ENCODE data around the gene PCDH9. TPM values are rescaled to one million over a fixed set of nuclear protein-coding genes. Genes with fewer than 3 reads are reported as not detected.

Gene PCDH9
- total RNA-seq, 2 donors from 2014 or later: 0.20 to 0.50 TPM

DNA sequence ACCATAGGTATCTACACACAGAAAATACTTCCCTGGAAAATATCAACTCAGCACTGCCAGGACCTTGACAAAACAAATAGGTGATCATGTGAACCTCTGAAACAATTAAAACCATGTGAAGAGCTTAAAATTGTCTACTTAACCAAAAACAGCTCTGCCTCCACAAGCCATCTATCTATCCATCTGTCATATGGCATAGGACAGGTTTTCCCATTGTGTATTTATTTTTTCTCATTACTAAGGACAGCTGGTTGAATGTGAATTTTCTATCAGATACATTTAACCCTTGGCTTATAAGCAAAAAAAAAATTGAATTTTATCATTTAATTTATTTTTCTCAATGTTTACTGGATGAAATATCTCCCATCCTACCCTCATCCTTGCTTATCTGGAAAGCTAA is 279.5 kb downstream of the PCDH9 start:
- H3K27ac Mint-ChIP-seq: no peak overlapping the region
- peaks cover 5% of the 10 kb centered on the region for H3K9me3 Mint-ChIP-seq
- no peak for ATAC-seq
- H3K4me1 Mint-ChIP-seq (ENCODE audit: low read depth in 2 of 2): no peaks in the 10 kb centered on the region
- DNase-seq (ENCODE audit: low spot score): no peak
- H3K36me3 Mint-ChIP-seq: no peaks in the 10 kb centered on the region
- H3K27me3 Mint-ChIP-seq: no peaks in the 10 kb centered on the region
- no peak overlapping the region for H3K4me3 Mint-ChIP-seq

DNA sequence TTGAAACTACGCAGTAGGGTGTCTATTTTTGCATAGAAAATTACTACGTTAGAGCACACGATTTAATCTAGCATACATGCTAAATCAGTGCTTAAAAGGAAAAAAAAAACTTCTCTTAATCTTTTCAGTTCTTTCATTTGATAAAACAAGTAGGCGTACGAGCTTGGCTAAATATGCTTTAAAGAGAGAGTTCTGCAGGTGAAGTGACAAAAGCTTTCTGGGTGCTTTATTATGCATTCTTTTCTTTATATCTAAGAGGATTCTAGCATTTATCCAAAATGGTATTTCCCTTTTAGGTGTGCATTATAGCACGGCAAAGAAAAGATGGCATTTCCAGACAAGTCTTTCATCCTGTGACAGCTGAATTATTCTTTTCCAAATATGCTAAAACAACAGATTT is 281.2 kb downstream of the PCDH9 start:
- Mint-ChIP-seq H3K9me3 (peaks cover 9% of the 10 kb centered on the region), H3K4me1 (ENCODE audit: low read depth in 2 of 2) (no peaks in the 10 kb centered on the region), H3K27me3 (no peaks in the 10 kb centered on the region), H3K27ac (no peak overlapping the region), H3K4me3 (no peak overlapping the region), H3K36me3 (no peaks in the 10 kb centered on the region)
- ATAC-seq (no peak), DNase-seq (ENCODE audit: low spot score) (no peak)

DNA sequence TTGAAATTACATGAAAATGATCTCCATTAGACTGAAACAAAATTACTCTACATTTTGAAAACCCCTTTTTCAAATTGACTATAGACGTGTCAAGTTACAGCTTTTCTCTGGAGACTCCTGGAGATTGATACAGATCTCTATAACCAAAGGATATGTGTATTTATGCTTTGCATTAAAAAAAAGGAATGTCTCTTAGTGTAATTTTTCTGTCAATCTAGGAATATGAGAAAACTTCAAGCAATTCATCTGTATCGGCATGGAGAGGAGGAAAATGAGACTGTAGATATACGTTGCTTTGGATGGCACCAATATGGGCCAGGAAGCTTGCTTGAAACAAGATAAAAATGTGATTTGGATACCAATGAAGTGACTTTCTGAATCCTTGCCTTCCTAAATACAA is 286.6 kb downstream of the PCDH9 start:
- Mint-ChIP-seq H3K27me3 (no peaks in the 10 kb centered on the region), H3K36me3 (no peaks in the 10 kb centered on the region), H3K4me3 (no peak overlapping the region), H3K4me1 (ENCODE audit: low read depth in 2 of 2) (no peaks in the 10 kb centered on the region), H3K27ac (no peak overlapping the region), H3K9me3 (peaks cover 9% of the 10 kb centered on the region)
- DNase-seq (ENCODE audit: low spot score) (no peak), ATAC-seq (no peak)

DNA sequence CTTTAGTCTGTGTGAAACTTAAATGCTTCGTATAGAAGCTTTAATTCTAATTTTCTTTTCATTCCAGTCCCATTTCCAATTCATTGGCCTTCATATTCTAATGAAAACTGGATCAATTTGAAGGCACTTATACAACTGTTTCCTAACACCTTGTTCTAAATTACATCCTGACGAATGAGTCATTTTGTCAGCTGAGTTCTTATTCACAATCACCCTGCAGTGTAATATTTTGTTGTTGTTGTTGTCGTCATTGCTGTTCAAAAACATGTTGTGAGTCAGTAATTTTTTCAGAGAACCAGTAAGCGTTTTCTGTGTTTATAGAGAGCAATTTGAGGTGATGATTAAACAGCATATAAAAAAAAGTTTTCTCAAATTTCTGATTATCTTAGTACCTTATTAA is 290.0 kb downstream of the PCDH9 start:
- Mint-ChIP-seq H3K27ac (no peak overlapping the region), H3K4me1 (ENCODE audit: low read depth in 2 of 2) (no peaks in the 10 kb centered on the region), H3K27me3 (no peaks in the 10 kb centered on the region), H3K9me3 (peaks cover 10% of the 10 kb centered on the region), H3K4me3 (no peak overlapping the region), H3K36me3 (no peaks in the 10 kb centered on the region)
- no peak for ATAC-seq
- no peak for DNase-seq (ENCODE audit: low spot score)

DNA sequence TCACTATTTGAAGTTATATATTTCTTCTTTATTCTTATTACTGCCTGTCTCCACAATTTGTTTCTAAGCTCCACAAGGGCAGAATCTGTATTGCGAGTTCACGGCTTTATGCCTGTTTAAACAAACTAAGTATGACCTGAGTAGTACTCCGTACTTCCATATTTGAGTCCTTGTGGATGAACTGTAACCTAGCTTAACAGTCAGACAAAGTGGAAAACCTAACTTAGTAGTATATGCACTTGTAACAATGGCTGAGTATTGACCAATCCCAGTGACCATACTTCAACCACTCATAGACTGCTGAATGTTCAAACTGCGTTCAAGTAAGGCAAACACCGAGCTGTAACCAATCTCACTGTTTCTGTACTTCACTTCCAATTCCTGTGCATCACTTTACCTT is 292.7 kb downstream of the PCDH9 start:
- no peak for ATAC-seq

DNA sequence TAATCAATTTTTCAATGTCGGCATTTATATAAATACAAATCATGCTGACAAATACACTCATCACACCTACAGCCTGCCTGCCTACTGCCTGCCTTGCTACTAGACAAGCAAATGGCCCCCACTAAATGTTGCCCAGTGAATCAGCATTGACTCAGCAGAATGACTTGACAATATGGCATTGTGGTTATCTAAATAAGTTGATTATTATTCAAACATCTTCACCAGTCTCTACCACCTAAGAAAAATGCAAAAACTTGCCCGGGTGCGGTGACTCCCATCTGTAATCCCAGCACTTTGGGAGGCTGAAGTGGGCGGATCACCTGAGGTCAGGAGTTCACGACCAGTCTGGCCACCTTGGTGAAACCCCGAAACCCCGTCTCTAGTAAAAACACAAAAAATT is 296.1 kb downstream of the PCDH9 start:
- H3K27ac Mint-ChIP-seq: no peak overlapping the region
- H3K36me3 Mint-ChIP-seq: no peaks in the 10 kb centered on the region
- DNase-seq (ENCODE audit: low spot score) (no peak), ATAC-seq (no peak)
- no peaks in the 10 kb centered on the region for H3K4me1 Mint-ChIP-seq (ENCODE audit: low read depth in 2 of 2)
- peaks cover 5% of the 10 kb centered on the region for H3K9me3 Mint-ChIP-seq
- no peaks in the 10 kb centered on the region for H3K27me3 Mint-ChIP-seq
- H3K4me3 Mint-ChIP-seq: no peak overlapping the region

More for the DNA sequence above, 292.7 kb downstream of the PCDH9 start:
- Mint-ChIP-seq H3K27me3 (no peaks in the 10 kb centered on the region), H3K4me3 (no peak overlapping the region), H3K4me1 (ENCODE audit: low read depth in 2 of 2) (no peaks in the 10 kb centered on the region), H3K36me3 (no peaks in the 10 kb centered on the region), H3K27ac (no peak overlapping the region), H3K9me3 (peaks cover 5% of the 10 kb centered on the region)
- DNase-seq (ENCODE audit: low spot score): no peak

DNA sequence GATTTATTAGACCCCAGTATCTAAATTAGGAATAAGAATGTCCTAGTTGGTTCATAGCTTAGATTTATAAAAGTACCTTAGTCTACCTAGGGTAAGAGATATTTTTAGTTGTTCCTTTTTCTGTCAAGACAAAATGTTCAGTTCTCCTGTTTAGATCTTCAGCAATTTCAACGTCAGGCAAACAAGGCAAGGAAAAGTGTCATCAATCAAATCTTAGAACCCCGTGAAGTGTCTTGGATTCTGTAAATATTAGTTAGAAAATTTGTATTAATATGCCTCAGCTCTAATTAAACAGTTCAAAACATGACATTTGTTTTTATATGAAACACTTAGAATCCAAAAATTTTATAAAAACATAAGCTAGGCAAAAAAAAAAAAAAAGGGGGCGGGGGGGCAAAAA is 296.6 kb downstream of the PCDH9 start:
- Mint-ChIP-seq H3K27me3 (no peaks in the 10 kb centered on the region), H3K36me3 (no peaks in the 10 kb centered on the region), H3K9me3 (peaks cover 5% of the 10 kb centered on the region), H3K4me1 (ENCODE audit: low read depth in 2 of 2) (no peaks in the 10 kb centered on the region), H3K27ac (no peak overlapping the region), H3K4me3 (no peak overlapping the region)
- DNase-seq (ENCODE audit: low spot score) (no peak), ATAC-seq (no peak)

DNA sequence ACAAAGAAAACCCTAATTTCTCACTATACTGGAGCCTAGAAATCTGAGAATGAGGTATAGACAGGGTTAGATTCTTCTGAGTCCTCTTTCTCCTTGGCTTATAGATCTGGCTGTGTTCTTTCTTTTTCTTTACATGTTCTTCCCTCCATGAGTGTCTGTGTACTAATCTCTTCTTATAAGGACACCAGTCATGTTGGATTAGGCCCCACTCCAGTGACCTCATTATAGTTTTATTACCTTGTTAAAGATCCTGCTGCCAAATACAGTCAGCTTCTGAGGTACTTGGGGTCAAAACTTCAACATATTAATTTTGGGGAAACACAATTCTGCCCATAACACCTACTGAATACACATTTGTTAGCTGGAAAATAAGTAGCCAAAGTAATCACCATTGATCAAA is 302.6 kb downstream of the PCDH9 start:
- H3K27me3 Mint-ChIP-seq: no peaks in the 10 kb centered on the region
- no peaks in the 10 kb centered on the region for H3K9me3 Mint-ChIP-seq
- no peaks in the 10 kb centered on the region for H3K36me3 Mint-ChIP-seq
- H3K4me1 Mint-ChIP-seq (ENCODE audit: low read depth in 2 of 2): no peaks in the 10 kb centered on the region
- H3K27ac Mint-ChIP-seq: no peak overlapping the region
- ATAC-seq (no peak), DNase-seq (ENCODE audit: low spot score) (no peak)
- no peak overlapping the region for H3K4me3 Mint-ChIP-seq

DNA sequence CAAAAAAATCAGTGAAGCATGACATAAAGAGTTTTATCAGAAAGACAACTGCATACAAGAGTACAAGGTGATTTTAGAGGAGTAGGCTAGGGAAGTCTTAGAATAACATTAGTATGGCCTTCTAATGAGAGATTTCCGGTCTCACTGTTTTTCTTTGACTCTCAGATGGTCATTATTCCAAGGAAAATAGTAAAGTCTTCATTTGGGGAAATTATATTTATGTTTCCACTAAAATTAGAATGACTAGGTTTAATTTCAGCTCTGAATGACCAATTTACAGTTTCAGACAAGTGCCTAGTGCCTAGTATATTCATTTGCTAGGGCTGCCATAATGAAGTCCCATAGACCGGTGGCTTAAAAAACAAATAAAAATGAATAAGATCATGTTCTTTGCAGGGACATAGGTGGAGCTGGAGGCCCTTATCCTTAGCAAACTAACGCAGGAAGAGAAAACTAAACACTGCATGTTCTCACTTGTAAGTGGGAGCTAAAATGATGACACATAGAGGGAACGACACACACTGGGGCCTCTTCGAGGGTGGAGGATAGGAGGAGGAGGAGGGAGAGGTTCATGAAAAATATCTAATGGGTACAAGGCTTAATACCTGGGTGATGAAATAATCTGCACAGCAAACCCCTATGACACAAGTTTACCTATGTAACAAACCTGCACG is 303.1 kb downstream of the PCDH9 start:
- no peaks in the 10 kb centered on the region for H3K27me3 Mint-ChIP-seq
- ATAC-seq: no peak
- no peak overlapping the region for H3K27ac Mint-ChIP-seq
- no peaks in the 10 kb centered on the region for H3K9me3 Mint-ChIP-seq
- no peak overlapping the region for H3K4me3 Mint-ChIP-seq
- no peak for DNase-seq (ENCODE audit: low spot score)
- H3K36me3 Mint-ChIP-seq: no peaks in the 10 kb centered on the region
- no peaks in the 10 kb centered on the region for H3K4me1 Mint-ChIP-seq (ENCODE audit: low read depth in 2 of 2)

DNA sequence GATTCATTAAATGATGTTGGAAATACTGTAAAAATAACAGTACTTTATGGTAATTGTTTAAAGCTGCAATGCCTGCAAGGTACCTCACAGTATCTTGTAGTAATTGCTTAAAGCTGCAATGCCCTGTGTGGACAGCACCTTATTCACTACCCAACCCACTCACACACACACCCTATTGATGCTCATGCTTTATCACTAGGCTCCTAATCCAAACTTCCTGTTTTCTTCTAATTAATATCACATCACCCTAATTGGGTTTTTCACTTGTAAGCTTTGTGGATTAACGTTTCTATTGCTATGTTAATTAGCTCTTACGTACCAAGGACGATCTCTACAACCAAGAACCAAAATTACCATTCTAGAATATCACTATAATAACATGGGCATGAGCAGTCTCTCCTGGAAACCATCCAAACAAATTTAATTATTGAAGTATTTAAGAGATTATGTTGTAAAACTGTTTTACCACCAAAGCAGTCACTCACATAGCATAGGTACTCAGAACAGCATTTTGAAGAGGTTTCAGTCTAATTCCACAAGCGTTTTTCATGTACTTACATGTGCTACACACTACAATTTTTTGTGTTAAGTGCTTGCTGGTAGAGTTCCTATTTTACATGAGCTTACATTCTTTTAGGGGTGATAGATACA is 303.8 kb downstream of the PCDH9 start:
- DNase-seq (ENCODE audit: low spot score): no peak
- Mint-ChIP-seq H3K4me1 (ENCODE audit: low read depth in 2 of 2) (no peaks in the 10 kb centered on the region), H3K27me3 (no peaks in the 10 kb centered on the region), H3K9me3 (no peaks in the 10 kb centered on the region), H3K36me3 (no peaks in the 10 kb centered on the region), H3K27ac (no peak overlapping the region), H3K4me3 (no peak overlapping the region)
- ATAC-seq: no peak

DNA sequence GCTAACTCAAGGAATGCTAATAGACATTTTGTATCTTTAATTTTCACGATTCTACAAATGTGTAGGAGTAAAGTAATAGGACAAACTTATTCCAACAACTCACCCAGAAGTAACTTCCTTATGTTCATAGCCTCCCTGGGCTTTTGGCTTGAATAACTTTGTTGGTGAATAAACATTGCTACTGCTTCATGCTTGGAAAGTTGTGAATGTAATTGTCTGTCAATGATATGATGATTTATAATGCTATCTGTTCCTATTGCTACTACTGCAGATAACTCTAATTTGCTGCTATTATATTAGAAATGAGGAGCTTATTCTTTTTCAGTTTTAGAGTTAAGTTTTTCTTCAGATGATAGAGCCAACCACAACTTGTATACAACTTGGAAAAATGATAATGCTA is 307.7 kb downstream of the PCDH9 start:
- H3K9me3 Mint-ChIP-seq: peaks cover 10% of the 10 kb centered on the region
- H3K27me3 Mint-ChIP-seq: no peaks in the 10 kb centered on the region
- DNase-seq (ENCODE audit: low spot score) (no peak), ATAC-seq (no peak)
- H3K27ac Mint-ChIP-seq: no peak overlapping the region
- no peaks in the 10 kb centered on the region for H3K4me1 Mint-ChIP-seq (ENCODE audit: low read depth in 2 of 2)
- peaks cover 5% of the 10 kb centered on the region for H3K36me3 Mint-ChIP-seq
- H3K4me3 Mint-ChIP-seq: no peak overlapping the region

DNA sequence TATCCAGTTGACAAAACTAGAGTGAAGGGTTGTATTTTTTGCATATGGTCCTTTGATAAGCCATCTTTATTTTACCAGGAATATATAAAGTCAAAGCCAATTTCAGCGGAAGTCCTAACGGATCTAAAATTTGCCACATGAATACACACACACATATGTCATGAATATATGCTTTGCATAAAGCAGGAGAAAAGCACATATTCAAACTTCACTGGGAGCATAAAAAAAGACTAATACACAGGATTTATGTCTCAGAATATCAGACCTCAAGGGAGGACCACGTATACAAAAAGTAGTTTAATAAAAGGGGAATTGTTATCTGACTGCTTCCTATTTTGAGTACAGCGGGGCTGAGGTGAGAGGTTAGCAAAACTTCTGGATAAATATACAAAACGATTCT is 308.7 kb downstream of the PCDH9 start:
- peaks cover 10% of the 10 kb centered on the region for H3K9me3 Mint-ChIP-seq
- H3K4me3 Mint-ChIP-seq: no peak overlapping the region
- no peak for ATAC-seq
- no peak overlapping the region for H3K27ac Mint-ChIP-seq
- DNase-seq (ENCODE audit: low spot score): no peak
- H3K36me3 Mint-ChIP-seq: peaks cover 5% of the 10 kb centered on the region
- no peaks in the 10 kb centered on the region for H3K27me3 Mint-ChIP-seq
- no peaks in the 10 kb centered on the region for H3K4me1 Mint-ChIP-seq (ENCODE audit: low read depth in 2 of 2)

DNA sequence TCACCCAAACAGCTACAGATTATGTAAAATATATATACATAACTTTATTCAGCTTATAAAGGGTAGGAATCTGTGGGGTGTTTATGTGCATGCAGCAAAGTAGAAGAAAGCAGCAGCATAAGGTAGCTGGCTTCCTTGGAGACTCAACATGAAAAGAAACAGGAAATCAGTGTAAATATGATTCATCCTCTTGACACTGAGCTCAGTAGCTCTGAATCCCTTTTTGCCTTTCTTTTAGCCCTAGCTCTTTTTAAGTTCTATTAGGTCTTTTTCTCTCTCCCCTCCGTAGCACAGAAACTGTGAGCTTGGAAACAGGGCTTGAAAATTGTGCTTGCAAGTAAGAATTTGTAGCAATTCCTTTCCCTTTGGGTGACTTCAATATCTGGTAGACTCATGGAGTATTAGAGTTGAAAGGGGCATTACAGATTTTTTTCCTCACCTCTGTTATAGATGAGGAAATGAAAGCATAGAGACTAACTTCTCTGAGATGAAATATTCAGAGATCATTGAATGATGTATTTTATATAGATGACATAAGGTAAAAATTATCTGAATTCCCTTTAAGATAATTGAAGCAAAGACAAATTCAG is 314.4 kb downstream of the PCDH9 start:
- no peak for DNase-seq (ENCODE audit: low spot score)
- H3K4me1 Mint-ChIP-seq (ENCODE audit: low read depth in 2 of 2): no peaks in the 10 kb centered on the region
- no peak overlapping the region for H3K27ac Mint-ChIP-seq
- no peak for ATAC-seq
- H3K4me3 Mint-ChIP-seq: no peak overlapping the region
- peaks cover 5% of the 10 kb centered on the region for H3K36me3 Mint-ChIP-seq
- peaks cover 10% of the 10 kb centered on the region for H3K9me3 Mint-ChIP-seq
- H3K27me3 Mint-ChIP-seq: no peaks in the 10 kb centered on the region

DNA sequence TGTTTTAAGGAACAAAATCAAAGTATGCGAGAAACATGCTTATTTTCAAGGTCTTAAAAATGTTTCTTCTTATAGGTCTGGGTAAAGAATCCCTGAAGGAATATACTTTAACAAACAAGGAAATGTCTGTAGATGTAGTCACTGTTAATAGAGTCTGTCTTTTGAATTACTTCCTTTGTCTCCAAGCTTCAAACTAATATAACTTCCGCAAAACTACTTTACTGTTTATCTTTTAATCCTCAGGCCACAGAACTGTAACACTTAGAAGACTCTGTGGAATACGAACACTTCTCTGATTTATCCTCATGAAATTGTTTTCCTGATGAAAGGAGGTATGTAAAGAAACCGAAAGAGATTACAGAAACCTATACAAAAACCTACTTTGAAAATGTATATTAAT is 316.0 kb downstream of the PCDH9 start:
- Mint-ChIP-seq H3K4me3 (no peak overlapping the region), H3K27me3 (no peaks in the 10 kb centered on the region), H3K27ac (no peak overlapping the region), H3K9me3 (peaks cover 8% of the 10 kb centered on the region), H3K36me3 (peaks cover 5% of the 10 kb centered on the region), H3K4me1 (ENCODE audit: low read depth in 2 of 2) (no peaks in the 10 kb centered on the region)
- DNase-seq (ENCODE audit: low spot score) (no peak), ATAC-seq (no peak)

Measured in natural killer cell treated with Interleukin-12 subunit alpha and Interleukin-12 subunit beta and Interleukin-15 and Interleukin-18, amount 100 ng/mL, for 72 hours (primary cell).